Measurements from ENCODE around the gene NTN5.

DNA sequence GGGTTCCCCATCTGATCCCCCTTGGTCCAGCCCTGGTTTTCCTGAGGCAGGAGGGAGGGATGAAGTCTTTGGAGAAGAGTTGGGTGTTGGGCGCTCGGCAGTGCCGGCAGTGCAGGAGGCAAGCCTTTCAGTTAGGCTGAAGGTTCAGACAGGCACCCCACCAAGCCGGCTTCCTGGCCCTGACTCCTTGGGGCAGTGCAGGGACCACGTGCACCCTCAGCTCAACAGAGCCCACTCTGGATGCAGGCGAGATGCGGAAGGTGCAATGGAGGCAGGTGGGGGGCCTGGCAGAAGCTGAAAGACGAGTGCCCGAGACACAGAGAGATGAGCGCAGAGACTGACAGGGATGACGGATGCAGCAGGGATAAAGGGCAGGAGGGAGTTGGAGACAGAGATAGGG lies 35.7 kb upstream of the NTN5 start:
- TF ChIP-seq, protein P1, sequence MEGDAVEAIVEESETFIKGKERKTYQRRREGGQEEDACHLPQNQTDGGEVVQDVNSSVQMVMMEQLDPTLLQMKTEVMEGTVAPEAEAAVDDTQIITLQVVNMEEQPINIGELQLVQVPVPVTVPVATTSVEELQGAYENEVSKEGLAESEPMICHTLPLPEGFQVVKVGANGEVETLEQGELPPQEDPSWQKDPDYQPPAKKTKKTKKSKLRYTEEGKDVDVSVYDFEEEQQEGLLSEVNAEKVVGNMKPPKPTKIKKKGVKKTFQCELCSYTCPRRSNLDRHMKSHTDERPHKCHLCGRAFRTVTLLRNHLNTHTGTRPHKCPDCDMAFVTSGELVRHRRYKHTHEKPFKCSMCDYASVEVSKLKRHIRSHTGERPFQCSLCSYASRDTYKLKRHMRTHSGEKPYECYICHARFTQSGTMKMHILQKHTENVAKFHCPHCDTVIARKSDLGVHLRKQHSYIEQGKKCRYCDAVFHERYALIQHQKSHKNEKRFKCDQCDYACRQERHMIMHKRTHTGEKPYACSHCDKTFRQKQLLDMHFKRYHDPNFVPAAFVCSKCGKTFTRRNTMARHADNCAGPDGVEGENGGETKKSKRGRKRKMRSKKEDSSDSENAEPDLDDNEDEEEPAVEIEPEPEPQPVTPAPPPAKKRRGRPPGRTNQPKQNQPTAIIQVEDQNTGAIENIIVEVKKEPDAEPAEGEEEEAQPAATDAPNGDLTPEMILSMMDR (IDR thresholded peaks at IDR 0.05), result no peak
- TF ChIP-seq ZFX (IDR thresholded peaks at IDR 0.05; ENCODE audit: borderline replicate concordance), result no peak
